Lower lobe of right lung (tissue), 2 donors: ENCODE measurements around the gene SLC37A2. TPM values are rescaled to one million over a fixed set of nuclear protein-coding genes. Genes with fewer than 3 reads are reported as not detected.

Source experiments
- ATAC-seq, 2 donors: fragments of 200-7000 bp; cut with Tn5 transposase; one replicate each; pipeline ENCODE4 v1.9.1; 2020 to 2022; ENCODE audit warnings: mild to moderate bottlenecking in 2 of 2, moderate library complexity in 2 of 2
- DNase-seq: peaks from one replicate; pipeline ENCODE4 v3.0.0-alpha.2; 2020
- H3K27ac ChIP-seq: fragments of 200-600 bp; one replicate; pipeline ENCODE4 v1.8.0; 2022
- H3K27me3 ChIP-seq: fragments of 200-600 bp; one replicate; pipeline ENCODE4 v1.8.0; 2022; ENCODE audit warnings: low read depth
- H3K36me3 ChIP-seq: fragments of 200-600 bp; one replicate; pipeline ENCODE4 v1.8.0; 2022; ENCODE audit warnings: mild to moderate bottlenecking
- H3K4me1 ChIP-seq: fragments of 200-600 bp; one replicate; pipeline ENCODE4 v1.8.0; 2022
- H3K4me3 ChIP-seq: fragments of 200-600 bp; one replicate; pipeline ENCODE4 v1.8.0; 2022; ENCODE audit warnings: mild to moderate bottlenecking
- H3K9me3 ChIP-seq: fragments of 200-600 bp; one replicate; pipeline ENCODE4 v1.8.0; 2022
- CTCF ChIP-seq: fragments of 200-600 bp; IDR thresholded peaks from one replicate; pipeline ENCODE4 v1.8.0; 2022; ENCODE audit warnings: antibody characterized with exemption, mild to moderate bottlenecking
- intact Hi-C: fragments of 100-400 bp; cut with DNase I; formaldehyde crosslinking; loops from one replicate; pipeline ENCODE4 v1.11.0; 2022
- total RNA-seq: library from RNA; stranded (reverse); fragmentation: NEBNext Ultra II Directional; extraction: Animal tissue kit (Norgen Biotek cat#: 25700); gene quantifications from one replicate; pipeline ENCODE4 v1.2.1, GENCODE V29; 2021
- donor health status: DM: no; HTN: yes; CAD: no; lungs with severe emphysema.

The SLC37A2 gene
- total RNA-seq, 1 donor from 2014 or later: 25.0 TPM

DNA sequence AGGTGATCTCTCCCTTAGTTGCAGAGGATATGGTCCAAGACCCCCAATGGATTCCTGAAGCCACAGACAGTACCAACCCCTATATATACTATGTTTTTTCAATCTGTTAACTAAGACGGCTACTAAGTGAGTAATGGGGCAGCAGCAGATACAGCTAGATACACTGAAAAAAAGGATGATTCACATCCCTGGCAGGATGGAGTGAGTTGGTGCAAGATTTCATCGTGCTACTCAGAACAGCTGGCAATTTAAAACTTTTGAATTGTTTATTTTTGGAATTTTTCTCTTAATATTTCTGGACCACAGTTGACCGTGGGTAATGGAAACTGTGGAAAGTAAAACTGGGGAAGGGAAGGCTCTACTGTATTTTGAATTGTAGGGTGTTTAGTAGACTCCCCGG is 65.3 kb downstream of the SLC37A2 start:
- no peaks in the 10 kb centered on the region for H3K9me3 ChIP-seq
- peaks cover 5% of the 10 kb centered on the region for H3K27me3 ChIP-seq
- ATAC-seq (no peak), DNase-seq (no peak)
- peaks cover 6% of the 10 kb centered on the region for H3K4me1 ChIP-seq
- H3K4me3 ChIP-seq: no peak overlapping the region
- TF ChIP-seq CTCF: no peak
- H3K36me3 ChIP-seq: no peaks in the 10 kb centered on the region
- H3K27ac ChIP-seq: no peak overlapping the region
- intact Hi-C loops: no loop called here

GRCh38 chr11:125129316-125129993 is 66.3 kb downstream of the SLC37A2 start:
- no peak for DNase-seq

GRCh38 chr11:125132071-125132470 is 69.0 kb downstream of the SLC37A2 start:
- ATAC-seq (no peak), DNase-seq (no peak)
- H3K9me3 ChIP-seq: no peaks in the 10 kb centered on the region
- H3K4me1 ChIP-seq: no peaks in the 10 kb centered on the region
- peaks cover 5% of the 10 kb centered on the region for H3K27me3 ChIP-seq
- H3K36me3 ChIP-seq: no peaks in the 10 kb centered on the region
- intact Hi-C loops: no loop called here
- H3K4me3 ChIP-seq: no peak overlapping the region
- H3K27ac ChIP-seq: no peak overlapping the region
- TF ChIP-seq CTCF: no peak

More at GRCh38 chr11:125129316-125129993, 66.3 kb downstream of the SLC37A2 start:
- Histone ChIP-seq H3K4me3 (no peak overlapping the region), H3K27ac (no peak overlapping the region), H3K36me3 (no peaks in the 10 kb centered on the region), H3K27me3 (peaks cover 5% of the 10 kb centered on the region), H3K9me3 (no peaks in the 10 kb centered on the region), H3K4me1 (no peaks in the 10 kb centered on the region)
- no peak for ATAC-seq
- TF ChIP-seq CTCF: no peak
- intact Hi-C loops: no loop called here

DNA sequence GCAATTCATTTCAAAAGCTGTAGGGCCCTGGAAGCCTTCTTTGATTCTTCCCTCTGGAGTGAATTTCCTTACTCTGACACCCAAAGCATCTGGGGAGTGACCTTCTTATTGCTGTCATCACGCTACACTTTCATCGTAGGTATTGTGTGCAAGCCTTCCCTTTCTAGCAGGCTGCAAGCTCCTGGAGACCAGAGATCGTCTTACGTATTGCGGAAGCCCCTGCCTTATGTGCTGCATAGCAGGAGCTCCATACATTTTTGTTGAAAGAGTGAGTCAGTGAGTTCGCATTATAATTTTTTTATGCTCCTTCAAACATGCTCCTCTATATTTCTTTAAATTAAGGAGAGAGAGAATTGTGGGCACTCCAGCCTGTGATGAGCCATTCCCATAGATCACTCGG is 69.5 kb downstream of the SLC37A2 start:
- Histone ChIP-seq H3K4me1 (no peaks in the 10 kb centered on the region), H3K36me3 (no peaks in the 10 kb centered on the region), H3K27ac (no peak overlapping the region), H3K9me3 (no peaks in the 10 kb centered on the region), H3K4me3 (no peak overlapping the region), H3K27me3 (peaks cover 5% of the 10 kb centered on the region)
- ATAC-seq (no peak), DNase-seq (no peak)
- no peak for TF ChIP-seq CTCF
- intact Hi-C loops: no loop called here

DNA sequence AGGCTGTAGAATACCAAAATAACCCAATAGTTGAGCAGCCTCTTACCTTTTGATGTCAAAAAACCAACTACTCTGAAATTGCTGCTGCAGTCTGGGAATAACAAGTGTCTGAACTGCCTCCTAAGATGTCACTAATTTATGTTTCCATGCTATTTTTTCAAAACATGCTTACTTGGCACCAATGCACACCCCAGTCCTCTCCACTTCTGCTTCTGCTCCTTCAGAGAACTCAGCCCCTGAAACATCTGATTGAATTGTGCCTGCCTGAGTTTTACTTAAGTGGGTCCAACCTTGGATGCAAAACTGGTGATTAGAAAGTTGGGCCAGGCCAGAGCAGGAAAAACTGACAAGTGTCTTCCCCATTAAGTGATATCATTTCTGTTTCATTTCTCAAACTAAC is 72.9 kb downstream of the SLC37A2 start:
- ATAC-seq (no peak), DNase-seq (no peak)
- peaks cover 8% of the 10 kb centered on the region for H3K27me3 ChIP-seq
- intact Hi-C loops: no loop called here
- H3K9me3 ChIP-seq: no peaks in the 10 kb centered on the region
- no peaks in the 10 kb centered on the region for H3K4me1 ChIP-seq
- no peaks in the 10 kb centered on the region for H3K36me3 ChIP-seq
- no peak overlapping the region for H3K27ac ChIP-seq
- TF ChIP-seq CTCF: no peak
- no peak overlapping the region for H3K4me3 ChIP-seq
